22Rv1 (cell line): ENCODE data around the gene SLC15A1.

ENCODE experiments used
- ZFX ChIP-seq: fragments of 450-650 bp; IDR thresholded peaks from 2 replicates; pipeline ENCODE4 v1.6.1; 2017; ENCODE audit warnings: antibody characterized with exemption, borderline replicate concordance
- TF ChIP-seq, protein P1 (sequence below): fragments of 450-650 bp; IDR thresholded peaks from 2 replicates; pipeline ENCODE4 v1.5.1; 2017; ENCODE audit warnings: mild to moderate bottlenecking

GRCh38 chr13:98664510-98664909 is 88.0 kb downstream of the SLC15A1 start:
- TF ChIP-seq, protein P1, sequence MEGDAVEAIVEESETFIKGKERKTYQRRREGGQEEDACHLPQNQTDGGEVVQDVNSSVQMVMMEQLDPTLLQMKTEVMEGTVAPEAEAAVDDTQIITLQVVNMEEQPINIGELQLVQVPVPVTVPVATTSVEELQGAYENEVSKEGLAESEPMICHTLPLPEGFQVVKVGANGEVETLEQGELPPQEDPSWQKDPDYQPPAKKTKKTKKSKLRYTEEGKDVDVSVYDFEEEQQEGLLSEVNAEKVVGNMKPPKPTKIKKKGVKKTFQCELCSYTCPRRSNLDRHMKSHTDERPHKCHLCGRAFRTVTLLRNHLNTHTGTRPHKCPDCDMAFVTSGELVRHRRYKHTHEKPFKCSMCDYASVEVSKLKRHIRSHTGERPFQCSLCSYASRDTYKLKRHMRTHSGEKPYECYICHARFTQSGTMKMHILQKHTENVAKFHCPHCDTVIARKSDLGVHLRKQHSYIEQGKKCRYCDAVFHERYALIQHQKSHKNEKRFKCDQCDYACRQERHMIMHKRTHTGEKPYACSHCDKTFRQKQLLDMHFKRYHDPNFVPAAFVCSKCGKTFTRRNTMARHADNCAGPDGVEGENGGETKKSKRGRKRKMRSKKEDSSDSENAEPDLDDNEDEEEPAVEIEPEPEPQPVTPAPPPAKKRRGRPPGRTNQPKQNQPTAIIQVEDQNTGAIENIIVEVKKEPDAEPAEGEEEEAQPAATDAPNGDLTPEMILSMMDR: no peak
- TF ChIP-seq ZFX: no peak
